ENCODE measurements around the gene SLC2A4RG. TPM values are rescaled to one million over a fixed set of nuclear protein-coding genes. Genes with fewer than 3 reads are reported as not detected.

The SLC2A4RG gene
- total RNA-seq, 1 donor from 2014 or later: 10.4 TPM

- H3K27me3 ChIP-seq (ENCODE audit: control insufficient read depth in 3 of 3, insufficient read depth in 3 of 3, low read length in 3 of 3): no peaks in the 10 kb centered on the region
- no peak overlapping the region for H3K4me3 ChIP-seq (ENCODE audit: low read length in 3 of 3)
- H3K36me3 ChIP-seq (ENCODE audit: control insufficient read depth in 3 of 3, insufficient read depth in 3 of 3, low read length in 3 of 3): peaks cover 5 to 12% (median 9%) of the 10 kb centered on the region in 3 donors
- peaks cover 7 to 9% (median 9%) of the 10 kb centered on the region in 3 donors for H3K4me1 ChIP-seq (ENCODE audit: control insufficient read depth in 3 of 3, insufficient read depth in 3 of 3, low read length in 3 of 3)
- H3K27ac ChIP-seq (ENCODE audit: low read depth, low read length): no peak overlapping the region
- H3K9ac ChIP-seq (ENCODE audit: low read depth in 1 of 3, low read length in 3 of 3): peak overlapping the region in 2 of 3 donors; percentile 40 to 45
- no peaks in the 10 kb centered on the region for H3K9me3 ChIP-seq (ENCODE audit: control insufficient read depth in 3 of 3, low read length in 3 of 3)
These were observed 27.9 kb downstream of the SLC2A4RG start for GRCh38 chr20:63767456-63767855.

GRCh38 chr20:63767886-63768285 lies 28.3 kb downstream of the SLC2A4RG start:
- Histone ChIP-seq H3K4me1 (ENCODE audit: control insufficient read depth in 3 of 3, insufficient read depth in 3 of 3, low read length in 3 of 3) (peaks cover 7 to 13% (median 10%) of the 10 kb centered on the region in 3 donors), H3K36me3 (ENCODE audit: control insufficient read depth in 3 of 3, insufficient read depth in 3 of 3, low read length in 3 of 3) (peaks cover 5 to 12% (median 9%) of the 10 kb centered on the region in 3 donors), H3K27me3 (ENCODE audit: control insufficient read depth in 3 of 3, insufficient read depth in 3 of 3, low read length in 3 of 3) (no peaks in the 10 kb centered on the region), H3K4me3 (ENCODE audit: low read length in 3 of 3) (no peak overlapping the region), H3K9me3 (ENCODE audit: control insufficient read depth in 3 of 3, low read length in 3 of 3) (no peaks in the 10 kb centered on the region), H3K27ac (ENCODE audit: low read depth, low read length) (no peak overlapping the region), H3K9ac (ENCODE audit: low read depth in 1 of 3, low read length in 3 of 3) (peak overlapping the region in 2 of 3 donors; percentile 3 to 45)

- Histone ChIP-seq H3K9me3 (ENCODE audit: control insufficient read depth in 3 of 3, low read length in 3 of 3) (no peaks in the 10 kb centered on the region), H3K9ac (ENCODE audit: low read depth in 1 of 3, low read length in 3 of 3) (no peak overlapping the region), H3K36me3 (ENCODE audit: control insufficient read depth in 3 of 3, insufficient read depth in 3 of 3, low read length in 3 of 3) (peaks cover 5 to 9% (median 6%) of the 10 kb centered on the region in 3 donors)
These were observed 29.3 kb downstream of the SLC2A4RG start for GRCh38 chr20:63768591-63769515.

GRCh38 chr20:63769891-63770474 lies 30.4 kb downstream of the SLC2A4RG start:
- Histone ChIP-seq H3K9me3 (ENCODE audit: control insufficient read depth in 3 of 3, low read length in 3 of 3) (no peaks in the 10 kb centered on the region), H3K9ac (ENCODE audit: low read depth in 1 of 3, low read length in 3 of 3) (no peak overlapping the region), H3K4me3 (ENCODE audit: low read length in 3 of 3) (no peak overlapping the region), H3K27me3 (ENCODE audit: control insufficient read depth in 3 of 3, insufficient read depth in 3 of 3, low read length in 3 of 3) (no peaks in the 10 kb centered on the region), H3K36me3 (ENCODE audit: control insufficient read depth in 3 of 3, insufficient read depth in 3 of 3, low read length in 3 of 3) (peaks cover 5 to 9% (median 6%) of the 10 kb centered on the region in 3 donors), H3K27ac (ENCODE audit: low read depth, low read length) (no peak overlapping the region), H3K4me1 (ENCODE audit: control insufficient read depth in 3 of 3, insufficient read depth in 3 of 3, low read length in 3 of 3) (peaks cover 9 to 16% (median 16%) of the 10 kb centered on the region in 3 donors)

More at GRCh38 chr20:63768591-63769515, 29.3 kb downstream of the SLC2A4RG start:
- no peaks in the 10 kb centered on the region for H3K27me3 ChIP-seq (ENCODE audit: control insufficient read depth in 3 of 3, insufficient read depth in 3 of 3, low read length in 3 of 3)
- H3K27ac ChIP-seq (ENCODE audit: low read depth, low read length): no peak overlapping the region
- H3K4me3 ChIP-seq (ENCODE audit: low read length in 3 of 3): no peak overlapping the region
- H3K4me1 ChIP-seq (ENCODE audit: control insufficient read depth in 3 of 3, insufficient read depth in 3 of 3, low read length in 3 of 3): peaks cover 7 to 14% (median 14%) of the 10 kb centered on the region in 3 donors

- peaks cover 9 to 17% (median 16%) of the 10 kb centered on the region in 3 donors for H3K4me1 ChIP-seq (ENCODE audit: control insufficient read depth in 3 of 3, insufficient read depth in 3 of 3, low read length in 3 of 3)
- H3K9ac ChIP-seq (ENCODE audit: low read depth in 1 of 3, low read length in 3 of 3): no peak overlapping the region
- H3K27me3 ChIP-seq (ENCODE audit: control insufficient read depth in 3 of 3, insufficient read depth in 3 of 3, low read length in 3 of 3): no peaks in the 10 kb centered on the region
- H3K27ac ChIP-seq (ENCODE audit: low read depth, low read length): no peak overlapping the region
- no peak overlapping the region for H3K4me3 ChIP-seq (ENCODE audit: low read length in 3 of 3)
- no peaks in the 10 kb centered on the region for H3K9me3 ChIP-seq (ENCODE audit: control insufficient read depth in 3 of 3, low read length in 3 of 3)
- peaks cover 5 to 9% (median 9%) of the 10 kb centered on the region in 3 donors for H3K36me3 ChIP-seq (ENCODE audit: control insufficient read depth in 3 of 3, insufficient read depth in 3 of 3, low read length in 3 of 3)
These were observed 31.6 kb downstream of the SLC2A4RG start for GRCh38 chr20:63771046-63771707.

GRCh38 chr20:63772781-63773518 lies 33.4 kb downstream of the SLC2A4RG start:
- peaks cover 5 to 7% (median 6%) of the 10 kb centered on the region in 3 donors for H3K36me3 ChIP-seq (ENCODE audit: control insufficient read depth in 3 of 3, insufficient read depth in 3 of 3, low read length in 3 of 3)
- H3K4me1 ChIP-seq (ENCODE audit: control insufficient read depth in 3 of 3, insufficient read depth in 3 of 3, low read length in 3 of 3): peaks cover 3 to 8% (median 7%) of the 10 kb centered on the region in 3 donors
- H3K27ac ChIP-seq (ENCODE audit: low read depth, low read length): no peak overlapping the region
- no peak overlapping the region for H3K4me3 ChIP-seq (ENCODE audit: low read length in 3 of 3)
- no peak overlapping the region for H3K9ac ChIP-seq (ENCODE audit: low read depth in 1 of 3, low read length in 3 of 3)
- no peaks in the 10 kb centered on the region for H3K27me3 ChIP-seq (ENCODE audit: control insufficient read depth in 3 of 3, insufficient read depth in 3 of 3, low read length in 3 of 3)
- no peaks in the 10 kb centered on the region for H3K9me3 ChIP-seq (ENCODE audit: control insufficient read depth in 3 of 3, low read length in 3 of 3)

- Histone ChIP-seq H3K4me3 (ENCODE audit: low read length in 3 of 3) (no peak overlapping the region), H3K4me1 (ENCODE audit: control insufficient read depth in 3 of 3, insufficient read depth in 3 of 3, low read length in 3 of 3) (peaks cover 3 to 8% (median 7%) of the 10 kb centered on the region in 3 donors), H3K27ac (ENCODE audit: low read depth, low read length) (no peak overlapping the region), H3K9ac (ENCODE audit: low read depth in 1 of 3, low read length in 3 of 3) (no peak overlapping the region), H3K9me3 (ENCODE audit: control insufficient read depth in 3 of 3, low read length in 3 of 3) (no peaks in the 10 kb centered on the region), H3K36me3 (ENCODE audit: control insufficient read depth in 3 of 3, insufficient read depth in 3 of 3, low read length in 3 of 3) (peaks cover 4 to 6% (median 6%) of the 10 kb centered on the region in 3 donors), H3K27me3 (ENCODE audit: control insufficient read depth in 3 of 3, insufficient read depth in 3 of 3, low read length in 3 of 3) (no peaks in the 10 kb centered on the region)
These were observed 34.1 kb downstream of the SLC2A4RG start for GRCh38 chr20:63773571-63774241.

- H3K4me1 ChIP-seq (ENCODE audit: control insufficient read depth in 3 of 3, insufficient read depth in 3 of 3, low read length in 3 of 3): peaks cover 3 to 8% (median 7%) of the 10 kb centered on the region in 3 donors
- H3K9ac ChIP-seq (ENCODE audit: low read depth in 1 of 3, low read length in 3 of 3): no peak overlapping the region
- peaks cover 0 to 3% (median 2%) of the 10 kb centered on the region in 3 donors for H3K36me3 ChIP-seq (ENCODE audit: control insufficient read depth in 3 of 3, insufficient read depth in 3 of 3, low read length in 3 of 3)
- H3K9me3 ChIP-seq (ENCODE audit: control insufficient read depth in 3 of 3, low read length in 3 of 3): no peaks in the 10 kb centered on the region
- H3K4me3 ChIP-seq (ENCODE audit: low read length in 3 of 3): no peak overlapping the region
- no peaks in the 10 kb centered on the region for H3K27me3 ChIP-seq (ENCODE audit: control insufficient read depth in 3 of 3, insufficient read depth in 3 of 3, low read length in 3 of 3)
- no peak overlapping the region for H3K27ac ChIP-seq (ENCODE audit: low read depth, low read length)
These were observed 34.7 kb downstream of the SLC2A4RG start for GRCh38 chr20:63774306-63774705.

Data from skeletal muscle tissue (tissue), 4 donors.